GM23248 (cell line): ENCODE data around the gene ARL16. TPM values are rescaled to one million over a fixed set of nuclear protein-coding genes. Genes with fewer than 3 reads are reported as not detected.

Source experiments
- DNase-seq: peaks from one replicate; pipeline ENCODE4 v3.0.0-alpha.2; 2015
- H2AFZ ChIP-seq: fragments of 200-600 bp; sonication (generic); 2 replicates; pipeline ENCODE4 v1.6.1; 2016; ENCODE audit warnings: antibody characterized with exemption
- H3F3A ChIP-seq: fragments of 200-600 bp; sonication (generic); 2 replicates; pipeline ENCODE4 v1.6.1; 2016; ENCODE audit warnings: mild to moderate bottlenecking, antibody characterized with exemption, mixed run types; ENCODE audit not compliant: insufficient read depth
- H3K27ac ChIP-seq: fragments of 200-600 bp; sonication (generic); 2 replicates; pipeline ENCODE4 v1.5.1; 2016; ENCODE audit warnings: mild to moderate bottlenecking
- H3K27me3 ChIP-seq: fragments of 200-600 bp; sonication (generic); replicated peaks from 2 replicates; pipeline ENCODE4 v1.6.1; 2016; ENCODE audit warnings: mild to moderate bottlenecking; ENCODE audit not compliant: insufficient read depth
- H3K36me3 ChIP-seq: fragments of 200-600 bp; sonication (generic); 2 replicates; pipeline ENCODE4 v1.6.1; 2016; ENCODE audit warnings: low read depth, mild to moderate bottlenecking
- H3K4me1 ChIP-seq: fragments of 200-600 bp; sonication (generic); 2 replicates; pipeline ENCODE4 v1.6.1; 2016; ENCODE audit warnings: mild to moderate bottlenecking; ENCODE audit not compliant: insufficient read depth
- H3K4me2 ChIP-seq: fragments of 200-600 bp; sonication (generic); one replicate; pipeline ENCODE4 v1.6.1; 2016; ENCODE audit warnings: mild to moderate bottlenecking; ENCODE audit not compliant: unreplicated experiment
- H3K4me3 ChIP-seq: fragments of 200-600 bp; sonication (generic); 2 replicates; pipeline ENCODE4 v1.5.1; 2016; ENCODE audit warnings: mild to moderate bottlenecking
- H3K79me2 ChIP-seq: fragments of 200-600 bp; sonication (generic); 2 replicates; pipeline ENCODE4 v1.6.1; 2016; ENCODE audit warnings: mild to moderate bottlenecking; ENCODE audit not compliant: insufficient read depth
- H3K9ac ChIP-seq: fragments of 200-600 bp; sonication (generic); 2 replicates; pipeline ENCODE4 v1.6.1; 2016; ENCODE audit warnings: mild to moderate bottlenecking
- H3K9me2 ChIP-seq: fragments of 200-600 bp; sonication (generic); 2 replicates; pipeline ENCODE4 v1.6.1; 2016; ENCODE audit warnings: mixed run types, mild to moderate bottlenecking, moderate library complexity; ENCODE audit not compliant: insufficient read depth
- H3K9me3 ChIP-seq: fragments of 200-600 bp; sonication (generic); one replicate; pipeline ENCODE4 v1.6.1; 2017; ENCODE audit warnings: low read depth
- H4K20me1 ChIP-seq: fragments of 200-600 bp; sonication (generic); 2 replicates; pipeline ENCODE4 v1.6.0; 2016; ENCODE audit not compliant: insufficient read depth
- EZH2 ChIP-seq: fragments of 200-600 bp; sonication (generic); IDR thresholded peaks from 2 replicates; pipeline ENCODE4 v1.6.1; 2018; ENCODE audit warnings: antibody characterized with exemption, mild to moderate bottlenecking; ENCODE audit not compliant: insufficient read depth, poor library complexity, severe bottlenecking
- EZH2phosphoT487 ChIP-seq: fragments of 200-600 bp; sonication (generic); IDR thresholded peaks from 2 replicates; pipeline ENCODE4 v1.6.1; 2018; ENCODE audit warnings: antibody characterized with exemption, moderate library complexity, mild to moderate bottlenecking, low read depth; ENCODE audit not compliant: insufficient read depth
- WGBS, 2 experiments: methylation state at CpG; one replicate each; pipeline ENCODE4 v1.1.6; 2015 to 2017; ENCODE audit warnings: low lambda C conversion rate in 2 of 2, low coverage in 1 of 2; ENCODE audit errors: missing lambda C conversion rate in 2 of 2; 5-methylcytosine and 5-hydroxymethylcytosine counted together
- in situ Hi-C: fragments of 300-500 bp; cut with MboI; formaldehyde crosslinking; loops from 2 replicates; pipeline ENCODE4 v1.15.0; 2020
- polyA plus RNA-seq: library from polyadenylated mRNA; unstranded; fragments of >200 nt; fragmentation: Nextera tagmentation; extraction: Ambion mirVana; gene quantifications from 2 replicates; pipeline ENCODE4 v1.2.1, GENCODE V29; 2016
- total RNA-seq: library from RNA; depleted of rRNA; stranded (reverse); fragments of >200 nt; shearing (Covaris generic); gene quantifications from 2 replicates; pipeline ENCODE4 v1.2.3, GENCODE V29; 2014

The ARL16 gene
- total and polyA plus RNA-seq, 2 experiments from 2014 or later: 45.6 to 70.8 TPM

DNA sequence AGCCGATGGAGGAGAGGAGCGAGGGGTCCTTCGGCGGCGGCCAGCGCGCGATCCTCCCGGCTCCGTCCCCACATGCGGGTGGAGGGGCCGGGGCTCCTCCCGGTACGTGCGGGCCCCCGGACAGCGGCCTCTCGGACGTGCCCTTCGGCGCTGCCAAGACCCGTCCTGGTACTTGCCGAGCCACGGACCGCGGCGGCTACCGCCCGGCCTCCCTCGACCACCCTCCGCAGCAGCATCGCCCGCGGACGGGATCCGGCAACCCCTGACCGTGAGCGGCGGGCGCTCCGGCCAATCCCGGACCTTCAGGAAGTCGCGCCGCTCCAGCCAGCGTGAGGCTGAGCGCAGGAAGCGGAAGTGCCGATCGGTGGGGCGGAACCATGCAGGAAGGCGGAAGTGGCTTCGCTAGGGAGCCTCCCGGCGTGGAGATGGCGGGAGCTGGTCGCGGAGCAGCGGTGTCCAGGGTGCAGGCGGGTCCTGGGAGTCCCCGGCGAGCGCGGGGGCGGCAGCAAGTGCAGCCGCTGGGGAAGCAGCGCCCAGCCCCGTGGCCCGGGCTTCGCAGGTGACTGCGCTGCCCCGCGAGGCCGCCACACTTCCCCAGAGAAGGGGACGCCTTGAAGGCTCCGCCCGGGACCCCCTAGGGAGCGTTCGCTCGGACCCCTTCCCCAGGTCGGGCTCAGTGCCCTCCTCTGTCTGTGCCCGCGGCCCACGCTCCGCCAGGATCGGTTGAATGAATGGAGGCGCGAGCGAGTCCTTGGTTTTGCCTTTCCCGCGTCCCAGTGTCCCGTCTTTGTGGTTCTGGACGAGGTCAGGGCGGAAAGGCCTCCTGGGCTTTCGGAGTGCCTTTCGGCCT, 17.0 kb downstream of the ARL16 start, which contains the start of the genes CCDC137 and OXLD1:
CCDC137 (plus strand) TSS at position 396 of the 850 bp plus-strand sequence; CDS start at position 426, 30 bp downstream.
OXLD1 (minus strand) TSS at position 264 of the 850 bp plus-strand sequence; CDS start at position 236, 28 bp downstream.
- H3K4me1 ChIP-seq: peaks cover 14% of the 10 kb centered on the region
- H4K20me1 ChIP-seq: no peaks in the 10 kb centered on the region
- 1 to 2% methylated on average over 69 to 93 of the region's 96 CpGs for WGBS, 2 experiments
- H3K79me2 ChIP-seq: peaks cover 55% of the 10 kb centered on the region
- H3K27ac ChIP-seq: peak within 1 kb of the TSS; percentile 45
- TF ChIP-seq EZH2phosphoT487 (no peak), EZH2 (no peak)
- no peaks in the 10 kb centered on the region for H3F3A ChIP-seq
- peak within 1 kb of the TSS; percentile 76 for H2AFZ ChIP-seq
- H3K9me3 ChIP-seq: no peaks in the 10 kb centered on the region
- H3K9ac ChIP-seq: peak within 1 kb of the TSS; percentile 86
- H3K36me3 ChIP-seq: no peaks in the 10 kb centered on the region; the same call in 1 of the 2 replicates
- in situ Hi-C loops: no loop called here
- no peaks in the 10 kb centered on the region for H3K27me3 ChIP-seq
- peak; percentile 99 for DNase-seq
- peak within 1 kb of the TSS; percentile 84 for H3K4me2 ChIP-seq
- H3K9me2 ChIP-seq: no peaks in the 10 kb centered on the region
- peak within 1 kb of the TSS; percentile 88 for H3K4me3 ChIP-seq

DNA sequence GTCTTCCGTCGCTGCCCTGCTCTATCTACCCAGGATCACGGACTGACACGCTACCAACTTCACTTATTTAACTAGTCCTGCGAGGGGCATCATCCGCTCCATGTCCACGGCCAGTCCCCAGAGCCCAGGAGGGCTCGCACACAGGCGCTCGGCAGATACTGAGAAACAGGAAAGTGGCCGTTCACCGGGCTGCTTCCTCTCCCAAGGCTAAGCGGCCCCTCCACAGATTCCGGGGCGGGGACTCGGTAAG, 17.6 kb downstream of the ARL16 start:
- peak overlapping the region; percentile 45 for H3K27ac ChIP-seq
- 0 to 1% methylated on average over 14 to 16 of the region's 16 CpGs for WGBS, 2 experiments
- no peaks in the 10 kb centered on the region for H3K27me3 ChIP-seq
- H3K36me3 ChIP-seq: no peaks in the 10 kb centered on the region; the same call in 1 of the 2 replicates
- H3K9me3 ChIP-seq: no peaks in the 10 kb centered on the region
- no peaks in the 10 kb centered on the region for H4K20me1 ChIP-seq
- H3K4me2 ChIP-seq: peak overlapping the region; percentile 84
- TF ChIP-seq EZH2: no peak
- TF ChIP-seq EZH2phosphoT487: no peak
- H3K79me2 ChIP-seq: peaks cover 53% of the 10 kb centered on the region
- H3K4me3 ChIP-seq: peak overlapping the region; percentile 88
- peaks cover 14% of the 10 kb centered on the region for H3K4me1 ChIP-seq
- DNase-seq: peak; percentile 53
- no peaks in the 10 kb centered on the region for H3K9me2 ChIP-seq
- no peaks in the 10 kb centered on the region for H3F3A ChIP-seq
- H2AFZ ChIP-seq: peak overlapping the region; percentile 76
- in situ Hi-C loops: no loop called here
- peak overlapping the region; percentile 86 for H3K9ac ChIP-seq

DNA sequence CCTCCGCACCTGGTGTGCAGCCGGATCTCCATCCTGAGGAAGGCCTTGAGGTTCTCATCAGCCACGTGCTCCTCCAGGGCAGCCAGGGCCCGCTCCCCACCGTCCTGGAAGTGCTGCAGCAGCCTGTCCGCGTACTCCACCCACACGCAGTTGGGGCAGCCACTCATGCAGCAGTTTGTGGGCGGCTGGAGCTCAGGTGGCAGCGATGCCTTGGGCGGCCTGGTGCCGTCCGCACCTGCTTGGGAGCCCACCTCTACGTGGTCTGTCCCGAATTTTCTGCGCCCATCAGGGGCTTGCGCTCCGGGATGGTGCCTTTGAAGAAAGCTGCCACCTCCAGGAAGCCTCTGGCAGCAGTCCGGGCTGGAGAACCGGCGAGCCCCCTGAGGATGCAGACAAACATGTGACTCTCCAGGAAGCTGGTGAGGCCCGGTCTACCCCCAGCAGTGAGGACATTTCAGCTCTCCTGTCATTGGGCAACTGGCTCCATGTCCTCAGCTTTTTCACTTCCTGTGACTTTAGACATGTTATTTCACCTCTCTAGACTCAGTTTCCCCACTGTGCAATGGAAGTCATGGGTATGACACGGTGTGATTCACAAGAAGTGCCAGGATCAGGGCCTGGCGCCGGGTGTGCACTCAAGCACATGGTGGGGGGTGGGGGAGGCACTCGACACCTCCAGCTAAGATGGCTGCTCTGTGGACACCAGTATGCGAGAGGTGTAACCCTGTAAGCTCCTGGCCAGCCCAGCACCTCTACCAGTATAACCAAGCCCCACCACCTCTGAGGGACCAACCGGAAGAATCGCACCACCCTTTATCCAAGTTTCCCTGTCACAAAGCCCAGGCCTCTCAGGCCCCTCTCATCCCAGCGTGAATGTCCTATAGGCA, 18.1 kb downstream of the ARL16 start:
- Histone ChIP-seq H3F3A (no peaks in the 10 kb centered on the region), H3K9ac (peak overlapping the region; percentile 86), H3K79me2 (peaks cover 48% of the 10 kb centered on the region), H3K9me2 (no peaks in the 10 kb centered on the region), H3K27me3 (no peaks in the 10 kb centered on the region), H4K20me1 (no peaks in the 10 kb centered on the region), H3K4me1 (peaks cover 14% of the 10 kb centered on the region), H3K27ac (peak overlapping the region; percentile 45), H3K36me3 (no peaks in the 10 kb centered on the region; the same call in 1 of the 2 replicates), H3K9me3 (no peaks in the 10 kb centered on the region), H3K4me3 (peak overlapping the region; percentile 88), H3K4me2 (peak overlapping the region; percentile 84), H2AFZ (peak overlapping the region; percentile 76)
- DNase-seq: peak; percentile 63
- TF ChIP-seq EZH2: no peak
- no peak for TF ChIP-seq EZH2phosphoT487
- 56 to 59% methylated on average over 30 of the region's 30 CpGs for WGBS, 2 experiments
- in situ Hi-C loops: no loop called here

DNA sequence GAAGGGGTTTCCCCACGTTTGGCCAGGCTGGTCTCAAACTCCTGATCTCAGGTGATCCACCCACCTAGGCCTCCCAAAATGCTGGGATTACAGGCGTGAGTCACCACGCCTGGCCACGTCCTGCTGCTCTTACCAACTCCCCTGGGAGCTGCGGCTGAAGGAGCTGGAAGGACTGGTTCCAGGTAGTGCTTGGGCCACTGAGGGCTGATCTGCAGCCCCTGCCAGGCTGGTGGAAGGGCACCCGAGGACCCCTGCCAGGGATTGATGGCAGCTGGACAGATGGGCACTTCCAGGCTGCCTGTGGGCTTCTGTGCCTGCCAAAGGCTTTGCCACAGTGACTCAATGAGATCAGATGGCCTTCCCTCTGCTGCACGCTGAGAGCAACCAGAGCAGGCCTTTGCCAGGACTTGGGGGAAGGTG, 19.5 kb downstream of the ARL16 start:
- H3F3A ChIP-seq: no peaks in the 10 kb centered on the region
- H3K4me3 ChIP-seq: no peak overlapping the region
- H3K9me2 ChIP-seq: no peaks in the 10 kb centered on the region
- no peak for DNase-seq
- 83 to 85% methylated on average over 7 of the region's 7 CpGs for WGBS, 2 experiments
- in situ Hi-C loops: no loop called here
- TF ChIP-seq EZH2 (no peak), EZH2phosphoT487 (no peak)
- H3K36me3 ChIP-seq: no peaks in the 10 kb centered on the region
- no peak overlapping the region for H3K4me2 ChIP-seq
- no peak overlapping the region for H3K9ac ChIP-seq
- no peak overlapping the region for H3K27ac ChIP-seq
- peaks cover 14% of the 10 kb centered on the region for H3K4me1 ChIP-seq
- H4K20me1 ChIP-seq: no peaks in the 10 kb centered on the region
- H3K79me2 ChIP-seq: peaks cover 37% of the 10 kb centered on the region
- no peaks in the 10 kb centered on the region for H3K27me3 ChIP-seq
- H3K9me3 ChIP-seq: no peaks in the 10 kb centered on the region
- no peak overlapping the region for H2AFZ ChIP-seq
